A549 (cell line): ENCODE results near the gene NXT2. TPM values are rescaled to one million over a fixed set of nuclear protein-coding genes. Genes with fewer than 3 reads are reported as not detected.

Experiments used
- ATAC-seq, 2 experiments: fragments of 200-7000 bp in 1 of 2; fragments of >200 bp in 1 of 2; cut with Nextera tagmentation in 1 of 2; cut with Tn5 transposase in 1 of 2; 3 replicates each; pipeline versions ENCODE4 v1.8.0 to v1.9.1; 2018 to 2020; ENCODE audit warnings: mild to moderate bottlenecking in 1 of 2, moderate library complexity in 1 of 2
- CTCF ChIA-PET: fragments of 300-600 bp; sonication (Branson Sonifier 250); formaldehyde crosslinking; extraction: SDS; loops from one replicate; lab custom pipeline; 2021; ENCODE audit warnings: antibody characterized with exemption, inconsistent platforms; lab: Yijun Ruan, JAX
- POLR2A ChIA-PET: fragments of 350-600 bp; formaldehyde crosslinking; extraction: SDS; loops from one replicate; lab custom pipeline; 2021; ENCODE audit warnings: antibody characterized with exemption, inconsistent platforms; lab: Yijun Ruan, JAX
- DNase-seq, 2 experiments: peaks; one replicate each; pipeline versions ENCODE4 v3.0.0 to v3.0.0-alpha.2; 2011 to 2016; ENCODE audit warnings: low read depth in 1 of 2, low spot score in 1 of 2
- FAIRE-seq: peaks from 2 replicates; lab custom pipeline; 2011; peaks lifted over from hg19 to GRCh38; lab: Jason Lieb, UNC
- H3K27ac ChIP-seq, 2 experiments: fragments of >200 bp; sonication (Bioruptor Twin); formaldehyde crosslinking; 3 replicates each; pipeline ENCODE4 v1.5.1; 2016 to 2017
- H3K4me1 ChIP-seq: fragments of >200 bp; sonication (Bioruptor Twin); formaldehyde crosslinking; 3 replicates; pipeline ENCODE4 v1.6.1; 2016
- H3K4me2 ChIP-seq: fragments of >200 bp; sonication (Bioruptor Twin); formaldehyde crosslinking; 3 replicates; pipeline ENCODE4 v1.6.1; 2016
- H3K4me3 ChIP-seq: fragments of >200 bp; sonication (Bioruptor Twin); formaldehyde crosslinking; 3 replicates; pipeline ENCODE4 v1.5.1; 2016
- H3K9me3 ChIP-seq: fragments of >200 bp; sonication (Bioruptor Twin); formaldehyde crosslinking; 3 replicates; pipeline ENCODE4 v1.6.1; 2016
- BHLHE40 ChIP-seq: IDR thresholded peaks from 2 replicates; pipeline ENCODE4 v1.6.1; 2012; ENCODE audit warnings: low read depth, low read length, inconsistent platforms
- EHF ChIP-seq: fragments of 250-450 bp; sonication (Bioruptor Pico); IDR thresholded peaks from 2 replicates; pipeline ENCODE4 v1.5.0; 2020; ENCODE audit warnings: mild to moderate bottlenecking
- ELK1 ChIP-seq: fragments of 150-350 bp; IDR thresholded peaks from 2 replicates; pipeline ENCODE4 v1.6.1; 2014; ENCODE audit warnings: low read depth, mild to moderate bottlenecking, low read length
- FOSB ChIP-seq: fragments of 250-450 bp; sonication (Bioruptor Pico); IDR thresholded peaks from 2 replicates; pipeline ENCODE4 v1.5.0; 2020; ENCODE audit warnings: mild to moderate bottlenecking, moderate library complexity
- HDAC2 ChIP-seq: fragments of 200-600 bp; sonication (generic); IDR thresholded peaks from 2 replicates; pipeline ENCODE4 v1.6.1; 2016
- HES2 ChIP-seq: fragments of >200 bp; sonication (Bioruptor Twin); formaldehyde crosslinking; IDR thresholded peaks from 2 replicates; pipeline ENCODE4 v1.6.1; 2016
- HEYL ChIP-seq: fragments of 250-450 bp; sonication (Bioruptor Pico); IDR thresholded peaks from 2 replicates; pipeline ENCODE4 v1.8.0; 2021; ENCODE audit warnings: mild to moderate bottlenecking, moderate library complexity
- HOXA7 ChIP-seq: fragments of 250-450 bp; sonication (Bioruptor Pico); IDR thresholded peaks from 2 replicates; pipeline ENCODE4 v1.5.0; 2020; ENCODE audit warnings: mild to moderate bottlenecking, moderate library complexity
- HOXB13 ChIP-seq: fragments of 250-450 bp; sonication (Bioruptor Pico); IDR thresholded peaks from 2 replicates; pipeline ENCODE4 v1.5.0; 2020; ENCODE audit warnings: low read depth, mild to moderate bottlenecking, moderate library complexity
- JUNB ChIP-seq: fragments of >200 bp; sonication (Bioruptor Twin); formaldehyde crosslinking; IDR thresholded peaks from 2 replicates; pipeline ENCODE4 v1.6.1; 2016
- KDM5A ChIP-seq: fragments of 200-600 bp; sonication (generic); IDR thresholded peaks from 2 replicates; pipeline ENCODE4 v1.6.1; 2016; ENCODE audit warnings: antibody characterized with exemption, mild to moderate bottlenecking
- MAX ChIP-seq: IDR thresholded peaks from 2 replicates; pipeline ENCODE4 v1.6.1; 2012
- MYC ChIP-seq: IDR thresholded peaks from 2 replicates; pipeline ENCODE4 v1.6.1; 2012; ENCODE audit warnings: mild to moderate bottlenecking, inconsistent platforms, low read length, improper control_type of control experiment, borderline replicate concordance
- NFE2L2 ChIP-seq: fragments of 150-350 bp; conservative IDR thresholded peaks from 2 replicates; pipeline ENCODE4 v1.6.1; 2014; ENCODE audit warnings: low read length
- NPAS2 ChIP-seq: fragments of 250-450 bp; sonication (Bioruptor Pico); IDR thresholded peaks from 2 replicates; pipeline ENCODE4 v1.8.0; 2022; ENCODE audit warnings: mild to moderate bottlenecking, moderate library complexity, borderline replicate concordance
- NR3C1 ChIP-seq: fragments of >200 bp; sonication (Bioruptor Twin); formaldehyde crosslinking; IDR thresholded peaks from 3 replicates; pipeline ENCODE4 v1.6.1; 2017
- PHF8 ChIP-seq: fragments of 200-600 bp; sonication (generic); IDR thresholded peaks from 2 replicates; pipeline ENCODE4 v1.6.1; 2016; ENCODE audit warnings: low read depth, mild to moderate bottlenecking, antibody characterized with exemption, moderate library complexity, borderline replicate concordance
- RAD21 ChIP-seq, 2 experiments: fragments of >200 bp in 1 of 2; sonication (Bioruptor Twin) in 1 of 2; formaldehyde crosslinking in 1 of 2; IDR thresholded peaks in 1 of 2; conservative IDR thresholded peaks in 1 of 2; 2 replicates in 1 of 2; 3 replicates in 1 of 2; pipeline ENCODE4 v1.6.1; 2012 to 2018; ENCODE audit warnings: inconsistent platforms in 1 of 2
- RCOR1 ChIP-seq: fragments of 150-350 bp; IDR thresholded peaks from 2 replicates; pipeline ENCODE4 v1.6.1; 2014; ENCODE audit warnings: antibody characterized with exemption, low read length, low read depth
- RFX5 ChIP-seq: fragments of 450-650 bp; IDR thresholded peaks from 2 replicates; pipeline ENCODE4 v1.7.1; 2014; ENCODE audit warnings: antibody characterized with exemption, mild to moderate bottlenecking, moderate library complexity
- TP53 ChIP-seq: fragments of 250-450 bp; sonication (Bioruptor Pico); IDR thresholded peaks from 2 replicates; pipeline ENCODE4 v1.5.0; 2021; ENCODE audit warnings: mild to moderate bottlenecking, moderate library complexity
- ZFP36 ChIP-seq: fragments of 450-650 bp; IDR thresholded peaks from 2 replicates; pipeline ENCODE4 v1.6.1; 2014; ENCODE audit warnings: borderline replicate concordance; ENCODE audit not compliant: partially characterized antibody
- WGBS: methylation state at CpG from one replicate; pipeline ENCODE4 v1.1.6; 2017; ENCODE audit errors: missing lambda C conversion rate; 5-methylcytosine and 5-hydroxymethylcytosine counted together
- polyA plus RNA-seq, 4 experiments: library from polyadenylated mRNA; depleted of rRNA in 3 of 4; stranded (reverse); fragments of >200 nt; fragmentation: RNase III in 1 of 4; extraction: RNeasy Plus Mini Kit Qiagen cat#74134 plus additional on column Dnase treatment in 1 of 4; gene quantifications; 2 replicates in 3 of 4; 3 replicates in 1 of 4; pipeline ENCODE4 v1.2.3, GENCODE V29; 2011 to 2017
- TF ChIP-seq, protein P1 (sequence below): fragments of 450-650 bp; IDR thresholded peaks from 2 replicates; pipeline ENCODE4 v1.6.1; 2014; ENCODE audit warnings: antibody characterized with exemption
- TF ChIP-seq, protein P2 (sequence below): fragments of >200 bp; sonication (Bioruptor Twin); formaldehyde crosslinking; IDR thresholded peaks from 3 replicates; pipeline ENCODE4 v1.5.1; 2016
- TF ChIP-seq, protein P3 (sequence below): fragments of 200-600 bp; sonication (generic); IDR thresholded peaks from 2 replicates; pipeline ENCODE4 v1.6.1; 2016; ENCODE audit warnings: antibody characterized with exemption, mild to moderate bottlenecking, moderate library complexity
- TF ChIP-seq, protein P4 (sequence below): fragments of 250-450 bp; sonication (Bioruptor Pico); IDR thresholded peaks from 2 replicates; pipeline ENCODE4 v1.5.0; 2021; ENCODE audit warnings: mild to moderate bottlenecking, moderate library complexity, borderline replicate concordance
- TF ChIP-seq, protein P5 (sequence below): fragments of 250-450 bp; sonication (Bioruptor Pico); IDR thresholded peaks from 2 replicates; pipeline ENCODE4 v1.5.0; 2020; ENCODE audit warnings: low read depth, mild to moderate bottlenecking, moderate library complexity

The NXT2 gene
- polyA plus RNA-seq, 2 of the 4 experiments (the other 2 are of a cell fraction) = 14.3 to 22.0 TPM

GRCh38 chrX:109498434-109498833 is 38.2 kb upstream of the NXT2 start:
- ChIA-PET POLR2A (no interaction called here), CTCF (interaction anchor here (1.1 kb wide), 1 partner anchor 392 kb away, joined by 3 read pairs; no protein-coding TSS in a partner anchor)
- no peak for ATAC-seq
- Histone ChIP-seq H3K4me3 (no peak overlapping the region), H3K27ac (no peak overlapping the region), H3K9me3 (no peaks in the 10 kb centered on the region), H3K4me1 (no peaks in the 10 kb centered on the region), H3K4me2 (no peak overlapping the region)
- FAIRE-seq = no peak
- 25% methylated on average over 1 of the region's 1 CpG for WGBS
- TF ChIP-seq HOXA7 (CRISPR knock-in tag) = no peak
- TF ChIP-seq NFE2L2 = no peak
- TF ChIP-seq RAD21 (conservative IDR thresholded peaks at IDR 0.05 in 1 of 2, IDR thresholded peaks at IDR 0.05 in 1 of 2) = no peak
- no peak for TF ChIP-seq ZFP36
- TF ChIP-seq KDM5A = no peak
- TF ChIP-seq RFX5 = no peak
- no peak for TF ChIP-seq JUNB
- TF ChIP-seq RCOR1 = no peak
- DNase-seq = no peak

GRCh38 chrX:109501176-109501575 is 35.5 kb upstream of the NXT2 start:
- H3K4me3 ChIP-seq = no peak overlapping the region
- CTCF ChIA-PET = interaction anchor here (1.1 to 1.9 kb wide), 2 partner anchors 16 to 134 kb away, joined by 3 to 7 read pairs; no protein-coding TSS in a partner anchor
- no peak overlapping the region for H3K27ac ChIP-seq
- H3K9me3 ChIP-seq = no peaks in the 10 kb centered on the region
- no peak overlapping the region for H3K4me2 ChIP-seq
- ATAC-seq = no peak
- FAIRE-seq = no peak
- POLR2A ChIA-PET = no interaction called here
- 3% methylated on average over 3 of the region's 3 CpGs for WGBS
- TF ChIP-seq, protein P1, sequence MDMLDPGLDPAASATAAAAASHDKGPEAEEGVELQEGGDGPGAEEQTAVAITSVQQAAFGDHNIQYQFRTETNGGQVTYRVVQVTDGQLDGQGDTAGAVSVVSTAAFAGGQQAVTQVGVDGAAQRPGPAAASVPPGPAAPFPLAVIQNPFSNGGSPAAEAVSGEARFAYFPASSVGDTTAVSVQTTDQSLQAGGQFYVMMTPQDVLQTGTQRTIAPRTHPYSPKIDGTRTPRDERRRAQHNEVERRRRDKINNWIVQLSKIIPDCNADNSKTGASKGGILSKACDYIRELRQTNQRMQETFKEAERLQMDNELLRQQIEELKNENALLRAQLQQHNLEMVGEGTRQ = no peak
- TF ChIP-seq, protein P2, sequence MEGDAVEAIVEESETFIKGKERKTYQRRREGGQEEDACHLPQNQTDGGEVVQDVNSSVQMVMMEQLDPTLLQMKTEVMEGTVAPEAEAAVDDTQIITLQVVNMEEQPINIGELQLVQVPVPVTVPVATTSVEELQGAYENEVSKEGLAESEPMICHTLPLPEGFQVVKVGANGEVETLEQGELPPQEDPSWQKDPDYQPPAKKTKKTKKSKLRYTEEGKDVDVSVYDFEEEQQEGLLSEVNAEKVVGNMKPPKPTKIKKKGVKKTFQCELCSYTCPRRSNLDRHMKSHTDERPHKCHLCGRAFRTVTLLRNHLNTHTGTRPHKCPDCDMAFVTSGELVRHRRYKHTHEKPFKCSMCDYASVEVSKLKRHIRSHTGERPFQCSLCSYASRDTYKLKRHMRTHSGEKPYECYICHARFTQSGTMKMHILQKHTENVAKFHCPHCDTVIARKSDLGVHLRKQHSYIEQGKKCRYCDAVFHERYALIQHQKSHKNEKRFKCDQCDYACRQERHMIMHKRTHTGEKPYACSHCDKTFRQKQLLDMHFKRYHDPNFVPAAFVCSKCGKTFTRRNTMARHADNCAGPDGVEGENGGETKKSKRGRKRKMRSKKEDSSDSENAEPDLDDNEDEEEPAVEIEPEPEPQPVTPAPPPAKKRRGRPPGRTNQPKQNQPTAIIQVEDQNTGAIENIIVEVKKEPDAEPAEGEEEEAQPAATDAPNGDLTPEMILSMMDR = no peak
- TF ChIP-seq, protein P3, sequence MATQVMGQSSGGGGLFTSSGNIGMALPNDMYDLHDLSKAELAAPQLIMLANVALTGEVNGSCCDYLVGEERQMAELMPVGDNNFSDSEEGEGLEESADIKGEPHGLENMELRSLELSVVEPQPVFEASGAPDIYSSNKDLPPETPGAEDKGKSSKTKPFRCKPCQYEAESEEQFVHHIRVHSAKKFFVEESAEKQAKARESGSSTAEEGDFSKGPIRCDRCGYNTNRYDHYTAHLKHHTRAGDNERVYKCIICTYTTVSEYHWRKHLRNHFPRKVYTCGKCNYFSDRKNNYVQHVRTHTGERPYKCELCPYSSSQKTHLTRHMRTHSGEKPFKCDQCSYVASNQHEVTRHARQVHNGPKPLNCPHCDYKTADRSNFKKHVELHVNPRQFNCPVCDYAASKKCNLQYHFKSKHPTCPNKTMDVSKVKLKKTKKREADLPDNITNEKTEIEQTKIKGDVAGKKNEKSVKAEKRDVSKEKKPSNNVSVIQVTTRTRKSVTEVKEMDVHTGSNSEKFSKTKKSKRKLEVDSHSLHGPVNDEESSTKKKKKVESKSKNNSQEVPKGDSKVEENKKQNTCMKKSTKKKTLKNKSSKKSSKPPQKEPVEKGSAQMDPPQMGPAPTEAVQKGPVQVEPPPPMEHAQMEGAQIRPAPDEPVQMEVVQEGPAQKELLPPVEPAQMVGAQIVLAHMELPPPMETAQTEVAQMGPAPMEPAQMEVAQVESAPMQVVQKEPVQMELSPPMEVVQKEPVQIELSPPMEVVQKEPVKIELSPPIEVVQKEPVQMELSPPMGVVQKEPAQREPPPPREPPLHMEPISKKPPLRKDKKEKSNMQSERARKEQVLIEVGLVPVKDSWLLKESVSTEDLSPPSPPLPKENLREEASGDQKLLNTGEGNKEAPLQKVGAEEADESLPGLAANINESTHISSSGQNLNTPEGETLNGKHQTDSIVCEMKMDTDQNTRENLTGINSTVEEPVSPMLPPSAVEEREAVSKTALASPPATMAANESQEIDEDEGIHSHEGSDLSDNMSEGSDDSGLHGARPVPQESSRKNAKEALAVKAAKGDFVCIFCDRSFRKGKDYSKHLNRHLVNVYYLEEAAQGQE = no peak
- TF ChIP-seq HES2 (no peak), ELK1 (no peak), HEYL (no peak), EHF (CRISPR knock-in tag) (no peak), NR3C1 (no peak), MYC (no peak), RFX5 (no peak), HDAC2 (no peak), FOSB (CRISPR knock-in tag) (no peak), TP53 (no peak), BHLHE40 (no peak), NPAS2 (CRISPR knock-in tag) (no peak), HOXB13 (no peak), MAX (no peak), PHF8 (no peak)
- TF ChIP-seq, protein P4, sequence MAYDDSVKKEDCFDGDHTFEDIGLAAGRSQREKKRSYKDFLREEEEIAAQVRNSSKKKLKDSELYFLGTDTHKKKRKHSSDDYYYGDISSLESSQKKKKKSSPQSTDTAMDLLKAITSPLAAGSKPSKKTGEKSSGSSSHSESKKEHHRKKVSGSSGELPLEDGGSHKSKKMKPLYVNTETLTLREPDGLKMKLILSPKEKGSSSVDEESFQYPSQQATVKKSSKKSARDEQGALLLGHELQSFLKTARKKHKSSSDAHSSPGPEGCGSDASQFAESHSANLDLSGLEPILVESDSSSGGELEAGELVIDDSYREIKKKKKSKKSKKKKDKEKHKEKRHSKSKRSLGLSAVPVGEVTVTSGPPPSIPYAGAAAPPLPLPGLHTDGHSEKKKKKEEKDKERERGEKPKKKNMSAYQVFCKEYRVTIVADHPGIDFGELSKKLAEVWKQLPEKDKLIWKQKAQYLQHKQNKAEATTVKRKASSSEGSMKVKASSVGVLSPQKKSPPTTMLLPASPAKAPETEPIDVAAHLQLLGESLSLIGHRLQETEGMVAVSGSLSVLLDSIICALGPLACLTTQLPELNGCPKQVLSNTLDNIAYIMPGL = no peak
- TF ChIP-seq, protein P5, sequence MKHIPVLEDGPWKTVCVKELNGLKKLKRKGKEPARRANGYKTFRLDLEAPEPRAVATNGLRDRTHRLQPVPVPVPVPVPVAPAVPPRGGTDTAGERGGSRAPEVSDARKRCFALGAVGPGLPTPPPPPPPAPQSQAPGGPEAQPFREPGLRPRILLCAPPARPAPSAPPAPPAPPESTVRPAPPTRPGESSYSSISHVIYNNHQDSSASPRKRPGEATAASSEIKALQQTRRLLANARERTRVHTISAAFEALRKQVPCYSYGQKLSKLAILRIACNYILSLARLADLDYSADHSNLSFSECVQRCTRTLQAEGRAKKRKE (CRISPR knock-in tag) = no peak
- TF ChIP-seq, all 56 proteins: peak for 0
- no peaks in the 10 kb centered on the region for H3K4me1 ChIP-seq
- no peak for DNase-seq
